Calu3 (cell line): ENCODE results near the gene CRACR2A. TPM values are rescaled to one million over a fixed set of nuclear protein-coding genes. Genes with fewer than 3 reads are reported as not detected.

ENCODE experiments used
- BruUV-seq: library from RNA; stranded (reverse); fragments of 400-500 nt; replicated peaks from 2 replicates; lab custom pipeline; 2021; lab: Mats Ljungman, UMichigan
- CTCF ChIA-PET: fragments of 300-600 bp; sonication (Branson Sonifier 250); formaldehyde crosslinking; loops from one replicate; lab custom pipeline; 2022; ENCODE audit warnings: antibody characterized with exemption; lab: Charles Lee
- DNase-seq: peaks from one replicate; pipeline ENCODE4 v3.0.0; 2022
- H3K27ac Mint-ChIP-seq: one replicate; pipeline ENCODE4 v1.8.0; 2022; ENCODE audit warnings: mixed read lengths; ENCODE audit not compliant: unreplicated experiment
- H3K27me3 Mint-ChIP-seq: one replicate; pipeline ENCODE4 v1.8.0; 2022; ENCODE audit warnings: mixed read lengths; ENCODE audit not compliant: unreplicated experiment
- H3K36me3 Mint-ChIP-seq: one replicate; pipeline ENCODE4 v1.8.0; 2022; ENCODE audit warnings: mild to moderate bottlenecking, moderate library complexity, mixed read lengths; ENCODE audit not compliant: insufficient read depth, unreplicated experiment
- H3K4me1 Mint-ChIP-seq: one replicate; pipeline ENCODE4 v1.8.0; 2022; ENCODE audit warnings: mild to moderate bottlenecking, low read depth, mixed read lengths; ENCODE audit not compliant: unreplicated experiment
- H3K4me3 Mint-ChIP-seq: one replicate; pipeline ENCODE4 v1.8.0; 2022; ENCODE audit warnings: mild to moderate bottlenecking, low read depth, moderate library complexity, mixed read lengths; ENCODE audit not compliant: unreplicated experiment
- H3K9me3 Mint-ChIP-seq: one replicate; pipeline ENCODE4 v1.8.0; 2022; ENCODE audit warnings: low read depth, mixed read lengths; ENCODE audit not compliant: unreplicated experiment
- intact Hi-C: fragments of 100-400 bp; cut with micrococcal nuclease; formaldehyde crosslinking; loops from one replicate; pipeline ENCODE4 v1.10.0; 2022; ENCODE audit not compliant: unreplicated experiment
- total RNA-seq: library from RNA; stranded (reverse); gene quantifications from 2 replicates; pipeline ENCODE4 v1.2.3, GENCODE V29; 2022
- TF ChIP-seq, protein P1 (sequence below): fragments of 200-600 bp; IDR thresholded peaks from one replicate; pipeline ENCODE4 v1.8.0; 2022; ENCODE audit warnings: antibody characterized with exemption; ENCODE audit not compliant: unreplicated experiment

CRACR2A gene
- total RNA-seq, 1 experiment from 2014 or later: 9.5 TPM

DNA sequence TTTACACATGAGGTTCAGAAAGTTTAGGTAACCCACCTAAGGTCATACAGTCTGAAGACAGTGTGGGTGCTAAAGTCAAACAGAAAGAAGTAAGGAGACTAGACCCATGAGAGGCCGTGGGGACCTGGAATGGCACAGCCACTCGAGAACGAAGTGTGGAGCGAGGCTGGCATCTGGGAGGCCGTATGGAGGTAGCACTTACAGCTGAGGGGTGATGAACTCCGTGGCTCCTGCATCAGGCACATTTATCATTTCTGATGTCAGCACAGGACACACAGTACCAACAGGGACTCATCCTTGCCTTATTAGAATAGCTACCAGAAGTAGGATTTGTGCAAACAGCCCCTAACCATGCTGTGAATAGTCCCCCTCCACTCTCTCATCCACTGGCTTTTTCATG, 30.5 kb downstream of the CRACR2A start:
- Mint-ChIP-seq H3K27me3 (peaks cover 13% of the 10 kb centered on the region), H3K4me3 (no peak overlapping the region), H3K9me3 (peaks cover 2% of the 10 kb centered on the region), H3K36me3 (no peaks in the 10 kb centered on the region), H3K4me1 (peaks cover 8% of the 10 kb centered on the region), H3K27ac (no peak overlapping the region)
- DNase-seq: no peak
- intact Hi-C loops: no loop called here
- TF ChIP-seq, protein P1, sequence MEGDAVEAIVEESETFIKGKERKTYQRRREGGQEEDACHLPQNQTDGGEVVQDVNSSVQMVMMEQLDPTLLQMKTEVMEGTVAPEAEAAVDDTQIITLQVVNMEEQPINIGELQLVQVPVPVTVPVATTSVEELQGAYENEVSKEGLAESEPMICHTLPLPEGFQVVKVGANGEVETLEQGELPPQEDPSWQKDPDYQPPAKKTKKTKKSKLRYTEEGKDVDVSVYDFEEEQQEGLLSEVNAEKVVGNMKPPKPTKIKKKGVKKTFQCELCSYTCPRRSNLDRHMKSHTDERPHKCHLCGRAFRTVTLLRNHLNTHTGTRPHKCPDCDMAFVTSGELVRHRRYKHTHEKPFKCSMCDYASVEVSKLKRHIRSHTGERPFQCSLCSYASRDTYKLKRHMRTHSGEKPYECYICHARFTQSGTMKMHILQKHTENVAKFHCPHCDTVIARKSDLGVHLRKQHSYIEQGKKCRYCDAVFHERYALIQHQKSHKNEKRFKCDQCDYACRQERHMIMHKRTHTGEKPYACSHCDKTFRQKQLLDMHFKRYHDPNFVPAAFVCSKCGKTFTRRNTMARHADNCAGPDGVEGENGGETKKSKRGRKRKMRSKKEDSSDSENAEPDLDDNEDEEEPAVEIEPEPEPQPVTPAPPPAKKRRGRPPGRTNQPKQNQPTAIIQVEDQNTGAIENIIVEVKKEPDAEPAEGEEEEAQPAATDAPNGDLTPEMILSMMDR: no peak
- CTCF ChIA-PET: no interaction called here
- BruUV-seq: no TSS peak

DNA sequence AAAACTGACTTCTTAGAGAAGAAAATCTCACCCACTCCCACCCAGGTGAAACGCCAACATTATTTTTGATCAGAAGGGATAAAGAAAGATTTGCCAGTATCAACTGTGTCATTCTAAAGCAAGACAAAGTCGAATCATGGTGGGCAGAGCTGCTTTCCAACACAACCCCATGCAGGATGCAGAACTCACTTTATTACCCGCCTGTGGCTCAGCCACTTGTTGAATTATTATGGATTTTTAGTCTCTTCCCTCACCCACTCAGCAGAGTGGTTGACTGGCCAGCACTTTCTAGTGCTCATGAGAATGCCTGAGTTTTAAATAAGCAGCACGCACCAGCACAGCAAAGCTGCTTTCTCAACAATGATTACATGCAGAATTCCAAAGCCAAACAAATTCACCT, 32.1 kb downstream of the CRACR2A start:
- TF ChIP-seq, protein P1: no peak
- Mint-ChIP-seq H3K4me3 (no peak overlapping the region), H3K36me3 (no peaks in the 10 kb centered on the region), H3K9me3 (peaks cover 2% of the 10 kb centered on the region), H3K4me1 (no peaks in the 10 kb centered on the region), H3K27ac (no peak overlapping the region), H3K27me3 (peaks cover 13% of the 10 kb centered on the region)
- intact Hi-C loops: no loop called here
- no TSS peak for BruUV-seq
- CTCF ChIA-PET: no interaction called here
- no peak for DNase-seq

DNA sequence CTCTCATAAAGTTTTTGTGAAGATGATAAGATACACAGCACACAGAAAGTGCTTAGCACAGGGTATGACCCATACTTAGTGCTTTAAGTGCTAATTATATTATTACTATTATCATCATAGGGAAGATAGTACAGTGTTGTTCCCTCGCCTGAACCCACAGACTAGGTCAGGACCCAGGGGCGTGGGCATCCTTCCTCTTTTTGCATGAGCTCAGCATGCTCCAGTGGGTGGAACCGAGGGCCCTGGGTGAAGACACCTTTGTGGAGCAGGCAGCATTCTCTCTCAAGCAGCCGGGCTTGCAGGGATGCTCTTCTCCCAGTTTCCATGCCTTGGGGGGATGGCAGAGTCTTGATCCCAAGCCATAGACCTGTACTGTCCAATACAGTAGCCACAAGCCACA, 34.8 kb downstream of the CRACR2A start:
- intact Hi-C loops: no loop called here
- Mint-ChIP-seq H3K27ac (no peak overlapping the region), H3K36me3 (no peaks in the 10 kb centered on the region), H3K4me1 (no peaks in the 10 kb centered on the region), H3K9me3 (peaks cover 2% of the 10 kb centered on the region), H3K4me3 (no peak overlapping the region), H3K27me3 (peaks cover 13% of the 10 kb centered on the region)
- no TSS peak for BruUV-seq
- CTCF ChIA-PET: no interaction called here
- no peak for DNase-seq
- TF ChIP-seq, protein P1: no peak

DNA sequence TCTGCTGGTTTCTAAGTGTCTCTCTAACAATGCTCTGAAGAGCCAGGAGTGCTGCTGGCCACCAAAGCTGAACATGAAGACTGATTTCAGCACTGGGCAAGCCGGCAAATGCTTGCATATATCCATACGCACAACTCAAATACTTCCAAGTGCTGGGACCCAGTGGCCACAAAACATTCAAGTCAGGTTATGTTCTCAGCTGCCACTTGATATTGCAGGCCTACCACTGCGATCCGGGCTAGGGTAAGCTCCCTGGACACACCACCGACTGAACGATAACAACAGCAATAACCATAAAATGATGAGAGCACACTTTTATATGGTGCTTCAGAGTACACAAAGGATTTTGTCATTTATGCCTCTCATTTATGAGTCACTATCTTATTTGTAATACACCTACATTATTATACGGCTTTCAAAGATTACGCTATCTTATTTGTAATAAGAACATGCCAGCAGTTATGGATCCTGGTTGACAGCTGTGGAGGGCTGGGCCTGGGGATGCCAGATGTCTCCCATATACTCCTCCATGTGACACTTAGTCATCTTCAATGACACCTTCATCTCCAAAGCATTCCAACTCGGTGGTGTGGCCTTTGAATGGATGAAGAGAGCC, 35.5 kb downstream of the CRACR2A start:
- Mint-ChIP-seq H3K4me1 (no peaks in the 10 kb centered on the region), H3K27me3 (peaks cover 13% of the 10 kb centered on the region), H3K4me3 (no peak overlapping the region), H3K27ac (no peak overlapping the region), H3K36me3 (no peaks in the 10 kb centered on the region), H3K9me3 (no peaks in the 10 kb centered on the region)
- TF ChIP-seq, protein P1: no peak
- DNase-seq: no peak
- no TSS peak for BruUV-seq
- intact Hi-C loops: no loop called here
- CTCF ChIA-PET: no interaction called here
